ENCODE data around the gene CBARP.

The CBARP gene

GRCh38 chr19:1223018-1223855 lies 14.6 kb downstream of the CBARP start:
- peak; percentile 31 for TF ChIP-seq CTCF (IDR thresholded peaks at IDR 0.05; ENCODE audit: low read depth, low read length)
- no peak for DNase-seq (ENCODE audit: extremely low read depth, low read depth)

GRCh38 chr19:1222394-1222793 lies 15.4 kb downstream of the CBARP start:
- DNase-seq (ENCODE audit: extremely low read depth, low read depth): no peak
- no peak for TF ChIP-seq CTCF (IDR thresholded peaks at IDR 0.05; ENCODE audit: low read depth, low read length)

GRCh38 chr19:1221904-1222255 lies 15.9 kb downstream of the CBARP start:
- no peak for DNase-seq (ENCODE audit: extremely low read depth, low read depth)
- no peak for TF ChIP-seq CTCF (IDR thresholded peaks at IDR 0.05; ENCODE audit: low read depth, low read length)

GRCh38 chr19:1220976-1221903 lies 16.6 kb downstream of the CBARP start:
- TF ChIP-seq CTCF (IDR thresholded peaks at IDR 0.05; ENCODE audit: low read depth, low read length): peak; percentile 64
- no peak for DNase-seq (ENCODE audit: extremely low read depth, low read depth)

- DNase-seq (ENCODE audit: extremely low read depth, low read depth): no peak
- peak; percentile 1; the same call in 1 of the 2 replicates for TF ChIP-seq CTCF (IDR thresholded peaks at IDR 0.05; ENCODE audit: low read depth, low read length)
Measured at GRCh38 chr19:1220477-1220930, 17.3 kb downstream of the CBARP start.

- no peak for DNase-seq (ENCODE audit: extremely low read depth, low read depth)
- TF ChIP-seq CTCF (IDR thresholded peaks at IDR 0.05; ENCODE audit: low read depth, low read length): no peak
Measured at GRCh38 chr19:1219786-1220476, 17.9 kb downstream of the CBARP start.
